Peyer's patch (tissue), 4 donors: ENCODE data around the gene SRC.

Experiments
- CTCF ChIP-seq, 6 experiments: fragments of 450-650 bp in 4 of 6; fragments of 200-600 bp in 2 of 6; sonication (generic) in 1 of 6; IDR thresholded peaks; one replicate each; pipeline ENCODE4 v1.5.1; 2017 to 2019; ENCODE audit warnings: antibody characterized with exemption in 6 of 6, mild to moderate bottlenecking in 3 of 6, moderate library complexity in 1 of 6
- POLR2A ChIP-seq, 2 donors: fragments of 450-650 bp; IDR thresholded peaks; one replicate each; pipeline ENCODE4 v1.5.1; 2017; ENCODE audit warnings: antibody characterized with exemption in 2 of 2, mild to moderate bottlenecking in 2 of 2, moderate library complexity in 2 of 2

GRCh38 chr20:37416100-37416847 is 70.3 kb downstream of the SRC start:
- no peak for TF ChIP-seq CTCF (IDR thresholded peaks at IDR 0.05)
- no peak for TF ChIP-seq POLR2A (IDR thresholded peaks at IDR 0.05)
